NB4 (cell line): ENCODE measurements around the gene NYNRIN.

ENCODE experiments used
- CTCF ChIP-seq: IDR thresholded peaks from one replicate; pipeline ENCODE4 v1.5.1; 2012; ENCODE audit warnings: low read depth, low read length
- MAX ChIP-seq: IDR thresholded peaks from 2 replicates; pipeline ENCODE4 v1.6.1; 2011; ENCODE audit warnings: low read depth, low read length
- MYC ChIP-seq: IDR thresholded peaks from 2 replicates; pipeline ENCODE4 v1.6.1; 2011; ENCODE audit warnings: low read depth, low read length
- POLR2A ChIP-seq: IDR thresholded peaks from 2 replicates; pipeline ENCODE4 v1.6.1; 2011; ENCODE audit warnings: mild to moderate bottlenecking; ENCODE audit not compliant: insufficient read length; ENCODE audit errors: extremely low read depth

GRCh38 chr14:24368212-24368561 lies 30.6 kb upstream of the NYNRIN start:
- TF ChIP-seq CTCF (no peak), POLR2A (no peak), MAX (no peak), MYC (no peak)
